ENCODE results near the gene SLC2A5.

Gene SLC2A5

GRCh38 chr1:9041116-9041779, 28.2 kb downstream of the SLC2A5 start:
- no peak for DNase-seq (ENCODE audit: low read depth in 1 of 2, low spot score in 1 of 2)
- no peak overlapping the region for H3K4me3 ChIP-seq (replicated peaks; ENCODE audit: insufficient read depth, low read length)
- no peaks in the 10 kb centered on the region for H3K27me3 ChIP-seq (ENCODE audit: insufficient read depth, poor library complexity, severe bottlenecking)
- no peak for TF ChIP-seq GABPA (IDR thresholded peaks at IDR 0.05; ENCODE audit: low read depth)
- TF ChIP-seq SPI1 (IDR thresholded peaks at IDR 0.05; ENCODE audit: borderline replicate concordance, low read depth), result no peak
- no peak for TF ChIP-seq POLR2AphosphoS5 (IDR thresholded peaks at IDR 0.05; ENCODE audit: low read depth)
- TF ChIP-seq CTCF (IDR thresholded peaks at IDR 0.05; ENCODE audit: insufficient read depth, low read length), result no peak
- no peak for TF ChIP-seq REST (IDR thresholded peaks at IDR 0.05; ENCODE audit: insufficient replicate concordance, low read depth)
- H3K27ac ChIP-seq (replicated peaks), result no peak overlapping the region

- no peak overlapping the region for H3K27ac ChIP-seq (replicated peaks)
Measured at GRCh38 chr1:9040659-9041030, 28.8 kb downstream of the SLC2A5 start.

More at GRCh38 chr1:9040659-9041030, 28.8 kb downstream of the SLC2A5 start:
- Histone ChIP-seq H3K4me3 (replicated peaks; ENCODE audit: insufficient read depth, low read length) (no peak overlapping the region), H3K27me3 (ENCODE audit: insufficient read depth, poor library complexity, severe bottlenecking) (no peaks in the 10 kb centered on the region)
- DNase-seq (ENCODE audit: low read depth in 1 of 2, low spot score in 1 of 2), result no peak
- TF ChIP-seq CTCF (IDR thresholded peaks at IDR 0.05; ENCODE audit: insufficient read depth, low read length) (no peak), POLR2AphosphoS5 (IDR thresholded peaks at IDR 0.05; ENCODE audit: low read depth) (no peak), SPI1 (IDR thresholded peaks at IDR 0.05; ENCODE audit: borderline replicate concordance, low read depth) (no peak), GABPA (IDR thresholded peaks at IDR 0.05; ENCODE audit: low read depth) (no peak), REST (IDR thresholded peaks at IDR 0.05; ENCODE audit: insufficient replicate concordance, low read depth) (no peak)

Measured in HL-60 (cell line).